GM08714 (cell line): ENCODE results near the gene SPON2.
A peak's percentile ranks its signal among the peaks of the same experiment; 100 is the strongest.

ENCODE experiments used
- H3K4me3 ChIP-seq: fragments of 200-500 bp; sonication (Bioruptor generic); 2 replicates; pipeline ENCODE4 v1.5.1; 2014; ENCODE audit warnings: mild to moderate bottlenecking, low read length, inconsistent platforms
- ZNF274 ChIP-seq: IDR thresholded peaks from 2 replicates; pipeline ENCODE4 v1.6.1; 2012; ENCODE audit warnings: mild to moderate bottlenecking, low read depth, low read length

Gene SPON2

GRCh38 chr4:1172228-1172851 is at the start of gene SPON2:
SPON2 (minus strand) TSS chr4:1172583.
- no peak for TF ChIP-seq ZNF274
- no peak within 1 kb of the TSS for H3K4me3 ChIP-seq

GRCh38 chr4:1221155-1221870 is 48.9 kb upstream of the SPON2 start:
- H3K4me3 ChIP-seq, result no peak overlapping the region
- TF ChIP-seq ZNF274, result no peak

- no peak for TF ChIP-seq ZNF274
- H3K4me3 ChIP-seq, result no peak overlapping the region
Measured at GRCh38 chr4:1220566-1220965, 48.2 kb upstream of the SPON2 start.

GRCh38 chr4:1219566-1219950 is 47.2 kb upstream of the SPON2 start:
- peak overlapping the region; percentile 52; the same call in 1 of the 2 replicates for H3K4me3 ChIP-seq
- no peak for TF ChIP-seq ZNF274

- H3K4me3 ChIP-seq, result peak overlapping the region; percentile 40; the same call in 1 of the 2 replicates
- TF ChIP-seq ZNF274, result no peak
Measured at GRCh38 chr4:1218634-1219565, 46.5 kb upstream of the SPON2 start.

- no peak for TF ChIP-seq ZNF274
- no peak overlapping the region; the same call in 1 of the 2 replicates for H3K4me3 ChIP-seq
Measured at GRCh38 chr4:1217366-1217765, 45.0 kb upstream of the SPON2 start.

GRCh38 chr4:1216869-1217294 is 44.5 kb upstream of the SPON2 start:
- no peak overlapping the region; the same call in 1 of the 2 replicates for H3K4me3 ChIP-seq
- no peak for TF ChIP-seq ZNF274

- no peak overlapping the region for H3K4me3 ChIP-seq
- TF ChIP-seq ZNF274, result no peak
Measured at GRCh38 chr4:1216076-1216614, 43.8 kb upstream of the SPON2 start.

GRCh38 chr4:1215141-1216075 is 43.0 kb upstream of the SPON2 start:
- H3K4me3 ChIP-seq, result no peak overlapping the region
- TF ChIP-seq ZNF274, result no peak

- H3K4me3 ChIP-seq, result no peak overlapping the region
- TF ChIP-seq ZNF274, result no peak
Measured at GRCh38 chr4:1214101-1215095, 42.0 kb upstream of the SPON2 start.

GRCh38 chr4:1213336-1213995 is 41.1 kb upstream of the SPON2 start:
- H3K4me3 ChIP-seq, result no peak overlapping the region
- no peak for TF ChIP-seq ZNF274

GRCh38 chr4:1212546-1213335 is 40.4 kb upstream of the SPON2 start:
- no peak for TF ChIP-seq ZNF274
- no peak overlapping the region for H3K4me3 ChIP-seq
